Karpas-422 (cell line): ENCODE data around the gene DRC7. TPM values are rescaled to one million over a fixed set of nuclear protein-coding genes. Genes with fewer than 3 reads are reported as not detected.
"Not testable (repeated sequence)": the region's sequence is repeated elsewhere in the genome, so short reads cannot be mapped to it uniquely, and the experiment has no call there.

Source experiments
- DNase-seq: peaks from one replicate; pipeline ENCODE4 v3.0.0-alpha.2; 2015
- H2AFZ ChIP-seq: fragments of 200-600 bp; sonication (generic); 2 replicates; pipeline ENCODE4 v1.6.1; 2014; ENCODE audit warnings: antibody characterized with exemption, low read length, mixed read lengths
- H3K27ac ChIP-seq: fragments of 200-600 bp; sonication (generic); 2 replicates; pipeline ENCODE4 v1.5.1; 2014; ENCODE audit warnings: mild to moderate bottlenecking, low read length, moderate library complexity
- H3K27me3 ChIP-seq: fragments of 200-600 bp; sonication (generic); 2 replicates; pipeline ENCODE4 v1.6.1; 2014; ENCODE audit warnings: low read length, mixed read lengths
- H3K36me3 ChIP-seq: fragments of 200-600 bp; sonication (generic); 2 replicates; pipeline ENCODE4 v1.6.1; 2014; ENCODE audit warnings: low read length, mixed read lengths; ENCODE audit not compliant: insufficient read depth
- H3K4me1 ChIP-seq: fragments of 200-600 bp; sonication (generic); 2 replicates; pipeline ENCODE4 v1.6.1; 2014; ENCODE audit warnings: mild to moderate bottlenecking, low read length, mixed read lengths
- H3K4me2 ChIP-seq: fragments of 200-600 bp; sonication (generic); 2 replicates; pipeline ENCODE4 v1.6.1; 2014; ENCODE audit warnings: low read length, low read depth, mild to moderate bottlenecking; ENCODE audit not compliant: poor library complexity, severe bottlenecking
- H3K4me3 ChIP-seq: fragments of 200-600 bp; sonication (generic); 2 replicates; pipeline ENCODE4 v1.5.1; 2014; ENCODE audit warnings: mild to moderate bottlenecking, antibody characterized with exemption, low read length, mixed read lengths
- H3K79me2 ChIP-seq: fragments of 200-600 bp; sonication (generic); 2 replicates; pipeline ENCODE4 v1.6.1; 2014; ENCODE audit warnings: mild to moderate bottlenecking, low read length, mixed read lengths
- H3K9ac ChIP-seq: fragments of 200-600 bp; sonication (generic); 2 replicates; pipeline ENCODE4 v1.6.0; 2014; ENCODE audit warnings: low read length
- H3K9me2 ChIP-seq: fragments of 200-600 bp; sonication (generic), shearing (Covaris generic); replicated peaks from 2 replicates; pipeline ENCODE4 v1.6.0; 2014; ENCODE audit warnings: mild to moderate bottlenecking, low read length, moderate library complexity; ENCODE audit not compliant: insufficient read depth
- H3K9me3 ChIP-seq: fragments of 300-700, 200-600 bp; sonication (generic); 2 replicates; pipeline ENCODE4 v1.6.1; 2014; ENCODE audit warnings: low read length, mixed read lengths
- H4K20me1 ChIP-seq: fragments of 200-600 bp; sonication (generic); 2 replicates; pipeline ENCODE4 v1.6.1; 2014; ENCODE audit warnings: mild to moderate bottlenecking, antibody characterized with exemption, low read length, low read depth; ENCODE audit not compliant: insufficient read depth
- total RNA-seq: library from RNA; depleted of rRNA; stranded (reverse); fragments of >200 nt; shearing (Covaris generic); gene quantifications from 2 replicates; pipeline ENCODE4 v1.2.3, GENCODE V29; 2014; ENCODE audit warnings: low replicate concordance

DRC7 gene
- total RNA-seq, 1 experiment from 2014 or later, result not detected

DNA sequence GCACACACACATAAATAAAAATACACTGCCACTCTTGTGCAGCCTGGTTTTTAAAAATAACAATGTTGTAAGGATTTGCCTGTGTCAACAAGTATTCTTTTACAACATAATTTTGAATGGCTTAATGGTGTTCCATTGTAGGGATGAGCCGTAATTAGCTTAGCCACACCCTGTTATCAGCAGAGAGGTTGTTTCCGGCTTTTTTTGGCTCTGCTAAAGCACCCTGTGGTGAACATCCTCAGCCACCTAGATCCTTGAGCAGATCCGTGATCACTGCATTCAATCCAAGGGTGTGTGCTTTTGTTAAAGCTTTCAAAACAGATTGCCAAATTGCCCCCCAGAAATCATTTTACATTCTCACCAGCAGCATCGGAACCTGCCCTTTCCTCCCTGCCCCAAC lies 47.9 kb downstream of the DRC7 start:
- no peaks in the 10 kb centered on the region for H3K9me2 ChIP-seq
- H3K4me1 ChIP-seq, result no peaks in the 10 kb centered on the region
- H3K9ac ChIP-seq, result no peak overlapping the region
- no peak overlapping the region for H3K4me3 ChIP-seq
- H3K27me3 ChIP-seq, result no peaks in the 10 kb centered on the region
- no peaks in the 10 kb centered on the region for H3K79me2 ChIP-seq
- H3K36me3 ChIP-seq, result no peaks in the 10 kb centered on the region
- H3K9me3 ChIP-seq, result no peaks in the 10 kb centered on the region
- H4K20me1 ChIP-seq, result no peaks in the 10 kb centered on the region
- no peak for DNase-seq
- no peak overlapping the region for H3K4me2 ChIP-seq
- no peak overlapping the region for H3K27ac ChIP-seq
- no peak overlapping the region for H2AFZ ChIP-seq

- no peaks in the 10 kb centered on the region for H3K9me2 ChIP-seq
- H3K79me2 ChIP-seq, result no peaks in the 10 kb centered on the region
- no peaks in the 10 kb centered on the region for H3K27me3 ChIP-seq
- no peaks in the 10 kb centered on the region for H3K36me3 ChIP-seq
- no peaks in the 10 kb centered on the region for H4K20me1 ChIP-seq
- H3K4me3 ChIP-seq, result no peak overlapping the region
- H3K4me1 ChIP-seq, result no peaks in the 10 kb centered on the region
- H3K9me3 ChIP-seq, result no peaks in the 10 kb centered on the region
- no peak overlapping the region for H3K9ac ChIP-seq
- no peak overlapping the region for H3K4me2 ChIP-seq
- H2AFZ ChIP-seq, result no peak overlapping the region
- DNase-seq, result no peak
- no peak overlapping the region for H3K27ac ChIP-seq
Observed at GRCh38 chr16:57743458-57743857, 48.9 kb downstream of the DRC7 start.

DNA sequence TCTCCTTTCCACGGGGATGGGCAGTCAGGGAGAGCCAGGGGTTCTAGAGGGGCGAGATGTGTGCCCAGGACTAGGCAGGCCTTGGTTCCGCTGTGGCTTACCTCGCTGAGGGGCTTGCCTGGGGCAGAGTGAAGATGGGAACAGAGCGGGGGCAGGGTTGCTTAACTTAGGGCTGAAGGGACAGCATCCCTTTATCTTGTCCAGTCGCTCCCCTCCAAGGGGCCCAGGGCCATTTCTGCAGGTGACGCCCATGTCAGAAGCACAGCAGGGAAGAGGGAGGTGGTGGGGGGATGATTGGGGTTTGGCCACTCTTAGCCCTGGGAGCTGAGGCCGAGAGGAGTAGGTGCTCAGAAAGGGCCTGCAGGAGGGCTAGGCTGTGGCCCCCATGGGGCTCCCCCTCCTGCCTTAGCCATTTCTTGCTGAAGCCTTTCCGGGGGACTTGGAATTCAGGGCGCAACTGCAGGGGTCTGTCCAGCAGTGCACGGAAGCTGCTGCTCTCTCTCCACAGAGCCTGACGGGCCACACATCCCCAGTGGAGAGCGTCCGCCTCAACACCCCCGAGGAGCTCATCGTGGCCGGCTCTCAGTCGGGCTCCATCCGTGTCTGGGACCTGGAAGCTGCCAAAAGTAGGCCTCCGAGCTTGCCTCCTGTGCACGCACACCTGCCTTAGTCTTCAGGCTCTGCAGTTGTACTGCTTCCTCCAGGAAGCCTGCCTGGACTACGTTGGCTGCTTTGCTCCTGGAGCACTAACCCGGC lies 49.5 kb downstream of the DRC7 start:
- no peak for DNase-seq
- no peak overlapping the region for H3K4me2 ChIP-seq
- H3K79me2 ChIP-seq, result no peaks in the 10 kb centered on the region
- H3K27ac ChIP-seq, result no peak overlapping the region
- H3K36me3 ChIP-seq, result no peaks in the 10 kb centered on the region
- H3K27me3 ChIP-seq, result no peaks in the 10 kb centered on the region
- no peaks in the 10 kb centered on the region for H4K20me1 ChIP-seq
- H3K4me3 ChIP-seq, result no peak overlapping the region
- no peaks in the 10 kb centered on the region for H3K4me1 ChIP-seq
- H3K9ac ChIP-seq, result no peak overlapping the region
- H2AFZ ChIP-seq, result no peak overlapping the region
- H3K9me3 ChIP-seq, result no peaks in the 10 kb centered on the region
- no peaks in the 10 kb centered on the region for H3K9me2 ChIP-seq

DNA sequence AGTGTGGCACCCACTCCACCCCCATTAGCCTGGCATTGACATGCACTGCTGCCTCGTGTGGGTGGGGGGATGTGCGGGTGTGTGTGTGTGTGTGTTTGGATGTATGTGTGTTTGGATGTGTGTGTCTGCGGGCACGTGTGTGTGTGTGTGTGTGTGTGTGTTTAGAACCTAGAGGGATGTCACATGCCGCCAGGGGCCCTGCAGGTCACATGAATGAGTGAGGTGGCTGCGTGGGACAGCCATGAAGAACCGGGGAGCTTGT lies 50.0 kb downstream of the DRC7 start:
- no peaks in the 10 kb centered on the region for H3K36me3 ChIP-seq
- DNase-seq, result no peak
- no peaks in the 10 kb centered on the region for H3K27me3 ChIP-seq
- no peak overlapping the region for H3K9ac ChIP-seq
- no peaks in the 10 kb centered on the region for H3K4me1 ChIP-seq
- no peak overlapping the region for H3K27ac ChIP-seq
- no peak overlapping the region for H3K4me3 ChIP-seq
- H3K9me2 ChIP-seq, result no peaks in the 10 kb centered on the region
- H3K79me2 ChIP-seq, result no peaks in the 10 kb centered on the region
- H4K20me1 ChIP-seq, result no peaks in the 10 kb centered on the region
- H3K9me3 ChIP-seq, result no peaks in the 10 kb centered on the region
- H2AFZ ChIP-seq, result no peak overlapping the region
- H3K4me2 ChIP-seq, result no peak overlapping the region

DNA sequence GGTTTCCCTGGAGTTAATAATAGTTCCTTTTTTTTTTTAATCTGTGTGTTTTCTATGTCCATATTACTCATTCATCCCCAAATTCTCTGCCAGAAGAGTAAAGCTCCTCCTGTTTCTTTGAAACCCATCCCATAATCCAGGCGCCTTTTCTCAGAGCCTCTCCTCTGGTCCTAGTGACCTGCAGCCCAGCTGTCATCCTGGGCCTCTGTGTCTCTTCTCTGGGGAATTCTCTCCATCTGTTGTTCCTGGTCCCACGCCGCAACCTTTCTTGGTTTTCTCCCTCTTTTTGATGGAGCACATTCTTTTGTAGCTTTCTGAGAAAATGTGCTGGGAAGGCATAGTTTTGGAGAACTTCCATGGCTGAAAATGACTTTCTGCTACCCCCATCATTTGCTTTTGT lies 51.2 kb downstream of the DRC7 start:
- Histone ChIP-seq H3K27me3 (no peaks in the 10 kb centered on the region), H3K4me3 (no peak overlapping the region), H3K9ac (no peak overlapping the region), H4K20me1 (no peaks in the 10 kb centered on the region), H3K36me3 (no peaks in the 10 kb centered on the region), H2AFZ (no peak overlapping the region), H3K27ac (no peak overlapping the region), H3K4me1 (no peaks in the 10 kb centered on the region), H3K9me2 (no peaks in the 10 kb centered on the region), H3K9me3 (no peaks in the 10 kb centered on the region), H3K79me2 (no peaks in the 10 kb centered on the region), H3K4me2 (no peak overlapping the region)
- DNase-seq, result no peak

GRCh38 chr16:57746316-57746715 lies 51.7 kb downstream of the DRC7 start:
- H3K36me3 ChIP-seq, H3K9ac ChIP-seq, H3K27ac ChIP-seq, H3K4me1 ChIP-seq, H3K79me2 ChIP-seq, DNase-seq, H3K9me2 ChIP-seq, H3K9me3 ChIP-seq, H3K4me2 ChIP-seq, H4K20me1 ChIP-seq, H2AFZ ChIP-seq, H3K4me3 ChIP-seq, H3K27me3 ChIP-seq: not testable (repeated sequence)

- no peaks in the 10 kb centered on the region for H3K9me2 ChIP-seq
- H3K79me2 ChIP-seq, result no peaks in the 10 kb centered on the region
- no peaks in the 10 kb centered on the region for H3K27me3 ChIP-seq
- no peak overlapping the region for H3K4me2 ChIP-seq
- no peak overlapping the region for H2AFZ ChIP-seq
- H3K9me3 ChIP-seq, result no peaks in the 10 kb centered on the region
- no peaks in the 10 kb centered on the region for H3K36me3 ChIP-seq
- H3K4me1 ChIP-seq, result no peaks in the 10 kb centered on the region
- DNase-seq, result no peak
- no peak overlapping the region for H3K9ac ChIP-seq
- H3K4me3 ChIP-seq, result no peak overlapping the region
- no peaks in the 10 kb centered on the region for H4K20me1 ChIP-seq
- H3K27ac ChIP-seq, result no peak overlapping the region
Observed at GRCh38 chr16:57747091-57747490, 52.5 kb downstream of the DRC7 start.

DNA sequence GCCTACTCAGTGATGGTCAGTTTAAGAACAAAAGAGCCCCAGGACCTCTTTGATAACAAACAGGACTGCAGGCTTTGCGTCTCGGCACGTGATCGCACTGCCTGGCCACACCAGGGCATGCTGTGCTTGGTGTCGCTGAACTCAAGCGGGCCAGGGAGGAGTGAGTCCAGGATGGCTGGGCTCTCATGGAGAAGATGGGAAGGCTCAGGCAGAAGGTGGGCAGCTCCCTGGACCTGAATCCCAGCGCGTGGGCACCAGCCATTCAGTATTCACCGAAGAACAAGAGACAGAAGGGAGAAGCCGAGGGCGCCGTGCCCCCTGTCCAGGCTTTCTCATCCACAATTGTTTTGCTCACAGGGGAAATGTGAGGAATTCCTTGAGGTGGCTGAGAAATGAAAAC lies 52.9 kb downstream of the DRC7 start:
- Histone ChIP-seq H3K79me2 (no peaks in the 10 kb centered on the region), H3K27me3 (no peaks in the 10 kb centered on the region)

DNA sequence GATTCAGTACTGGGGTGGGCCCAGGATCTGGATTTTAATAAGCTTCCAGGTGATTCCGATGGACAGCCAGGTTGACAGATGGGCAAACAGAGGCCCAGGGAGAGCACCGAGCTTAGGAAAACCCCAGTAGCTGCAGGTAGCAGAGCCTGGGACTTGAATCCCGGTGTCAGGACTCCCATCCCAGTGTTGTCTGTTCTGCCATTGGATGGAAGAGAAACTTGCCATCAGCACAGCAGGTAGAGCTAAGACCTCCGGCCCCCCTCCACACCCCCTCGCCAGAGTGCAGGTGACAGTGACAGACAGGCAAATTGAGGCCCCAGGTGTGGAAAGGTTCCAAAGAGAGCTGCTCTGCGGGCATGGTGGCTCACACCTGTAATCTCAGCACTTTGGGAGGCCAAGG lies 53.4 kb downstream of the DRC7 start:
- no peaks in the 10 kb centered on the region for H4K20me1 ChIP-seq
- no peak overlapping the region for H3K27ac ChIP-seq
- no peak overlapping the region for H2AFZ ChIP-seq
- no peaks in the 10 kb centered on the region for H3K27me3 ChIP-seq
- H3K9ac ChIP-seq, result no peak overlapping the region
- no peaks in the 10 kb centered on the region for H3K36me3 ChIP-seq
- no peaks in the 10 kb centered on the region for H3K79me2 ChIP-seq
- H3K4me1 ChIP-seq, result no peaks in the 10 kb centered on the region
- H3K4me3 ChIP-seq, result no peak overlapping the region
- no peaks in the 10 kb centered on the region for H3K9me3 ChIP-seq
- DNase-seq, result no peak
- no peak overlapping the region for H3K4me2 ChIP-seq
- no peaks in the 10 kb centered on the region for H3K9me2 ChIP-seq

More for the DNA sequence above, 52.9 kb downstream of the DRC7 start:
- H4K20me1 ChIP-seq, result no peaks in the 10 kb centered on the region
- H3K27ac ChIP-seq, result no peak overlapping the region
- H3K4me1 ChIP-seq, result no peaks in the 10 kb centered on the region
- no peak overlapping the region for H3K9ac ChIP-seq
- H3K4me2 ChIP-seq, result no peak overlapping the region
- H3K9me3 ChIP-seq, result no peaks in the 10 kb centered on the region
- DNase-seq, result no peak
- H3K4me3 ChIP-seq, result no peak overlapping the region
- H3K36me3 ChIP-seq, result no peaks in the 10 kb centered on the region
- H3K9me2 ChIP-seq, result no peaks in the 10 kb centered on the region
- H2AFZ ChIP-seq, result no peak overlapping the region
